GM18502 (cell line): Measurements from ENCODE around the gene TMEM150A.
A peak's percentile ranks its signal among the peaks of the same experiment; 100 is the strongest.
"Not testable (repeated sequence)": the region's sequence is repeated elsewhere in the genome, so short reads cannot be mapped to it uniquely, and the experiment has no call there.

Experiments used
- ATAC-seq: cut with Tn5 transposase; IDR thresholded peaks from one replicate; pipeline ENCODE4 v1.9.1; 2021; ENCODE audit warnings: mild to moderate bottlenecking; ENCODE audit not compliant: unreplicated experiment, poor library complexity

Gene TMEM150A, protein sequence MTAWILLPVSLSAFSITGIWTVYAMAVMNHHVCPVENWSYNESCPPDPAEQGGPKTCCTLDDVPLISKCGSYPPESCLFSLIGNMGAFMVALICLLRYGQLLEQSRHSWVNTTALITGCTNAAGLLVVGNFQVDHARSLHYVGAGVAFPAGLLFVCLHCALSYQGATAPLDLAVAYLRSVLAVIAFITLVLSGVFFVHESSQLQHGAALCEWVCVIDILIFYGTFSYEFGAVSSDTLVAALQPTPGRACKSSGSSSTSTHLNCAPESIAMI

DNA sequence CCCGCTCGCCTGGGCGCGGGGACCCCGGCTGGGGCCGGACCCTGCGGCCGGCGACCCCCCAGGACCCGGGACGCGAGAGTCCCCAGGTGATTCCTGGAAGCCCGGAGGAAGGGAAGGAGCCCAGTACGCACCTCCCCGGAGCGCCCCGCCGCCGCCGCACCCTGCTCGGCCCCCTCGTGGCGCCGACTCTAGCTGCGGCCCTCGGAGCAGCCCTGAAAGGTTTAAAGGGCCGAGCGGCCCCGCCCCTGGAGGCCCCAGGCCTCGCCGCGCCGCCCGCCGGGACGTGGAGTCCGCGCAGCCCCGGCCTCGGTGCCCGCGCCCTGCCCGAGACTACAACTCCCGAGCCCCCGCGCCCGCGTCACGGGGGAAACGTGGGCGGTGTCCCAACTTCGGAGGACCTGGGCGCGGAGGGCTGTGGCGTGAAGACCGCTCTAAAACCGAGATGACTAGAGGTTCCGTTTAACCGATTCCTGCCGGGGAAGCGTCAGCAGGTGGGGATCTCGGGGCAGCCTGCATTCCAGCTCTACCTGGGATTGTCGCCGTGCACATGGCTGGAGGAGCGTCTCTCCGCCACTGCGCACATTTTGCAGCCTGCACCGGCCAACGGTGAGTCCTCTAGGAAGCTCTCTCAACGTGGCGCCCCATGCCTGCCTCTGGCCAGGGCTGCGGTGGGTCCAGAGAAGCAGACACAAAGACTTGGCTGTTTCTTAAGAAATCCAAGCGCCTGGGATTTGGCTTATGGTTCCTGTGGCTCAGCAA is at the start of gene TMEM150A:
TSS of gene TMEM150A (minus strand) at position 223 of the 759 bp plus-strand sequence. CDS start 750 bp downstream, outside the sequence.
- ATAC-seq = peak; percentile 96

DNA sequence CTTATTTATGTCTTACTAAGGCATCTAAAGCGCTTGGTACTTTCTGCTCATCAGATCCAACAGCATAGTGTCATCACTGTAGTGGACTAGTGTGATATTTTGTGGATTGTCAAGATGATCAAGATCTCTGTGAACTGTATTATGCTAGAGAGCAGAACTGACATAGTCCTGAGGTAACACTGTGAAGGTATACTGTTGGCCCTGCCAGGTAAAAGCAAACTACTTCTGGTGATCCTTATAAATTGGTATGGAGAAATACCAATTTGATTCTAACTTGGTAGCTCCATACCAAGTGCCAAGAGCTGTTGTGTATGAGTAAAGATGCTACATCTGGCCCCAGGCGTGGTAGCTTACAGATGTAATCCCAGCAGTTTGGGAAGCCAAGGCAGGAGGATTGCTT is 49.6 kb upstream of the TMEM150A start:
- no peak for ATAC-seq

DNA sequence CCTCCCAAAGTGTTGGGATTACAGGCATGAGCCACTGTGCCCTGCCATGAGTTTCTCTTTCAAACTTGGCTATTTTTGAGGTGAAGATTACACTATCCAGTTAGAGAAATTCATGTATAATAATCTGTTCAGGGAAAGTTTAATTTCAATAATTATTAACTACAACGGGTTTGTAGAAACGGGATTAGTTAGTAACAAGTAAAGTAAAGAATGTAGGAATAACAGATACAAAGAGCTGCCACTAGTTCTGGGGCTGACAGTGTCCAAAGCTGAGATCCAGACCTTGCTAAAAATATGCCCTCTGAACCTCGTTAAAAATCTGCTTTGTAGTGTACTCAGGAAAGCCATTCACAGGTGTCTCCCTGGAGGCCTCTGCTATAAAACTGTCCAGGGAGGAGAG is 48.6 kb upstream of the TMEM150A start:
- no peak for ATAC-seq

DNA sequence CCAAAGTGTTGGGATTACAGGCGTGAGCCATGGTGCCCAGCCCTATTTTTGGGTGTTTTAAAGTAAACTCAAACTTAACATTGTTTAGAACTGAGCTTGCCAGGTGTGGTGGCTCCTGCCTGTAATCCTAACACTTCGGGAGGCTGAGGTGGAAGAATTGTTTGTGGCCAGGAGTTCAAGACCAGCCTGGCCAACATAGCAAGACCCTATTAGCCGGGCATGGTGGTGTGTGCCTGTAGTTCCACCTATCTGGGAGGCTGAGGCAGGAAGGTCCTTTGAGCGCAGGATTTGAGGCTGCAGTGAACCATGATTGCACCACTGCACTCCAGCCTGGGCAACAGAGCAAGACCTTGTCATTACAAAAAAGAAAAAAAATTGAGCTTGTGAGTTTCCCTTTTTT is 48.0 kb upstream of the TMEM150A start:
- no peak for ATAC-seq

DNA sequence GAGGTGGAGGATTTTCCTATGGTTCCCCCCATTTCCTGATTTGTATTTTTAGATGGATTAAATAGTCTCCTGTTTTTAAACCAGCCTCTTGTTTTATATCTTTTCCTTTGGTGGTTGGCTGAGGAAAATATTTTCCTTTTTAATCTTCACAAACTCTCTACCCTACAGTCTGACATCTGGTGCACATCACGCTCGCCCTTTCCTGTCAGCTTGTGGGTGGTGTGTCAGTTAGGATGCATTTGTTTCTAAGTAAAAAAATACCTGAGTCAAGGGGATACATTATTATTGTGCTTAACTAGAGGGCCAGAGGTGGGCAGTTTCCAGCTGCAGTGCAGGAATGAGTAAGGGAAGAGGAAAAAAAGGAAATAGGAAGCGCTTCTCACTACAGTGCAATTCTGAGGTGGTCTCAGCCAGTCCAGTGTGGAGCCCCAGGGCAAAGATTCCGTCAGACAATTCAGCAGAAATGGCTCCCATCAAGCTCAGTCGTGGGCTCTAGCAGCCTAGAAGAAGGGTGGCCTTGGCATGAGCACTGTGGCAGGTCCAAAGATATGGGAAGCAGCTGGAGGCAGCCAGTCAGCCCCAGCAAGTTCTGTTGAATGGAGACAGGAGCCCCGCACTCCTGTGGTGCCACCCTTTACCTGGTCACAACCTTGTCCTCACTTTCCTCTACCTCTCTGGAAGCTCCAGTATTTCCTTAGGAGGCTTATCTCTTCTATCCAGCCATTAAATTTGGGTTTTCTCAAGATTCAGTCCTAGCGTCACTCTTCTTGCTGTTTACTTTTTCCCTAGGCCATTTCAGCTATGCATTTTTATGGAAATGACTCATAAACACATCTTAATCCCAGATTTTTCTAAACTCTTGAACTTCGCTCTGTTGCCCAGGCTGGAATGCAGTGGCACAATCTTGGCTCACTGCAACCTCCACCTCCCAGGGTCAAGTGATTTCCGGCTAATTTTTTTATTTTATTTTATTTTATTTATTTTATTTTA is 47.0 kb upstream of the TMEM150A start:
- ATAC-seq = no peak

DNA sequence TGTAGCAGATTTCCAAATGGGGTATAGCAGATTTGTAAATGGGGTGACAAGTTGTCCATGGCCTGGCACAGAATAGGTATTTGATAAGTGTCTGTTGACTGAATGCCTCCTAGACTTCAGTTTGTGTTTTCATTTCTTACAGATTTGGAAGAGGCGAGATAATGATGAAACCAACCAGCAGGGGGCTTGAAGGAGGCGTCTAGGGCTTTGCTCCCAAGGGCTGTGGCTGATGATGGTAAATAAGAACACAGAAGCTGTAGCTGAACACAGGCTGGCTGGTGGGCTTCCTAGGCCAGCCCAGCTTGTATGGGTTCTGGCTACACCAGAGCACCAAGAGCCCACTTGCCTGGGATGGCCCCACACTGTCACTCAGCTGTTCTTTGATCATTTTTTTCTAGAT is 46.1 kb upstream of the TMEM150A start:
- peak; percentile 37 for ATAC-seq

DNA sequence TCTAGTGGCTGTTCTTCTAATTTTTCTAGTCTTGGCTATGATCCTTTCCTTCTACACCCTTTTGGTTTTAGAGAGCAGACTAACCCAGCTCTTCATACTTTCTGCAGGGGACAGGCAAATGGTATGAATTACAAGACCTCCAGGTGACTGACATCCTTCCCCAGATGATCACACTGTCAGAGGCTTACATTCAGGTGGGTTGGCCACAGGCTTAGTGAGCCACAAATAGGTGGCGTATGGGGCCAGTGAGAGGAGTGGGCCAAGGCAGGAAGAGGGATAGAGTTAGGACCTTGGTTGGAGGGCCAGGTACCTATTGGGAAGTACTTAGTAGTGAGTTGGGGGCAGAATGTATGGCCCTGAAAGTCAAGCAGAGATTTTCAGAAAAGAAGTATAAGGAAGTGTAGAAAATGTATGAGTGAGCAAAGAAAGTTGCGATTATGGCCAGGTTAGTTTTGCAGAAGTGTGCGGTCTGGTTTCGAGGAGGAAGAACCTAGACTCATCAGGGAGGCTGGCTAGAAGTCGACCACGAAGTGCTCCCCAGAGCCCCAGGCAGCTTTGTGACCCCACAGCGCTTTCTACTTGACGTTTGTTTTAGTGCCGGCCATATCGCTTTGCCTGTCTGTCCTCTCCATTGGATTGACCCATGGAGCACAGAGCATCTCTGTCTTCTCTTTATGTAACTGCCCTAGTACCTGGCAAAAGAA is 45.5 kb upstream of the TMEM150A start:
- ATAC-seq = peak; percentile 71

DNA sequence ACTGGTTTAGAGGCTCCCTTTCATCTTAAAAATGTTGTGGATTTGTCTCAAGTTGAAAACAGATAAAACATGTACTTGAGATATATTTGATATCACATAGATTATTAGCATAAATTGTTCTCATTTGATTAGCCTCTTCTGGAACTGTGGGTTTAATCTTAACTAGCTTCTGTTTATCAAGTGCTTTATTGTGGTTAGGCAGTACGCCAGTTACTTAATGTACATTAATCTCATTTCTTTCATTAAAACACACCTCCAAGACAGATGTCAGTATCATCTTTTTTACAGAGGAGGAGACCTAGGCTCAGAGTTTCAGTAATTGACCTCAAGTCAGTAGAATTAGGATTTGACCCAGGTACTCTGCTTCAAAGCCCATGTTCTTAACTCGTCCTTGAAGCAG is 43.7 kb upstream of the TMEM150A start:
- ATAC-seq = no peak

DNA sequence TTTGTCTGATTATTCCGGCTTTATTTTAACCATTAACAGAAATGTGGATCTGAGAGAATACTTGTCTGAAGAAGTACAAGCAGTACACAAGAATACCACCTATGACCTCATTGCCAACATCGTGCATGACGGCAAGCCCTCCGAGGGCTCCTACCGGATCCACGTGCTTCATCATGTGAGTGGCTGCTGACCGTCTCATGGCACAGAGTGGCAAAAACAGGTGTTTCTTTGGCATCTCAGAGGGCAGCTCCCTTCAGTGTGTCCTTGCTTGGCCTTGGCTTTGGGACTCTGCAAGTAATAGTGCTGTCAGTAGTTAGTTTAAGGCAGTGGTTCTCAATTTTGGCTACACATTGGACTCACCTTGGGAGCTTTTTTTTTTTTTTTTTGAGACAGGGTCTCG is 42.4 kb upstream of the TMEM150A start:
- ATAC-seq = no peak

DNA sequence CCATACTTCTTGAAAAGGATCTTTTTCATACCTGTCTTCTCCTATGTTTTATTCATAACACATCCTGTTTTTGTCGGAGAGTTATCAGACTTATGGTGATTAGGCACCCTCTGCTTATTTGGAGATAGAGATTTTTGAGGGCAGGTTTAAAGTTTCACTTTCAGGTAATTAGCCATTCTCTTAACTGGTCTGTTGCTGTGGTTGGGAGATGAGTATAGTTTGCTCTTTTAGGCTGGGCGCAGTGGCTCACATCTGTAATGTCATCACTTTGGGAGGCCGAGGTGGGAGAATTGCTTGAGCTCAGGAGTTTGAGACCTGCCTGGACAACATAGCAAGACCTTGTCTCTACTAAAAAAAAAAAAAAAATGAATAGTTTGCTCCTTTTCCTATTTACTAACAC is 40.2 kb upstream of the TMEM150A start:
- no peak for ATAC-seq

DNA sequence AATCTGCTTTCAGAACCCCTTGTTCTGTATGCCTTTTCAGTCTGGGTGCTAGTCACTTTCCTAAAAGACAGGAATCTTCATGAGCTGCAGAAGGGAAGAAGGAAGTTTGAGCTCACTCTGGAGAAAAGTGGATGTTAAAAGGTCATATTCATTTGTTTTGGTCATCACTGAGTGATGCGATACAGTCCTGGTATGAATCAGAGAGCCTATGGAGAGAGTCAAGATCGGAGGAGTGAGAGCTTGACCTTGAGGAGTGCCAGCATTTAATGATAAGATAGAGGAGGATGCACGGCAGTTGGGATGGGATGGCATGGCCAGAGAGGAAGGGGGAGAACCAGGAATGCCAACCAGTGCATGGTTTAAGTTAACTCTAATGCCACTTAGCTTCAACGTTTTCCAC is 33.1 kb upstream of the TMEM150A start:
- no peak for ATAC-seq

DNA sequence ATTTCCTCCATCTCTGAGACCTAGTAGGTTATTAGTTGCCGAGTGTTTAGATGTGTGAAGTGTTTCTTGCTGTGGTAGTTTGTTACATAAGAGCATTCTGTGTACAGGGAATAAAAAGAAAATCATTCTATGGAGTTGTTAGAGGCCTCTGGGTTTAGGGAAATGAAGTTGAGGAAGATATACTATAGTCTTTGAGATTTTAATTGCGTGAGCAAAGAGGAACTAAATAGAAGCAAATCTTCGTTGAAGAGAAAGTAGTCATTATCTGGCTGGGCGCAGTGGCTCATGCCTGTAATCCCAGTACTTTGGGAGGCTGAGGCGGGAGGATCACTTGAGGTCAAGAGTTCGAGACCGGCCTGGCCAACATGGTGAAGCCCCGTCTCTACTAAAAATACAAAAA is 32.5 kb upstream of the TMEM150A start:
- ATAC-seq = no peak

DNA sequence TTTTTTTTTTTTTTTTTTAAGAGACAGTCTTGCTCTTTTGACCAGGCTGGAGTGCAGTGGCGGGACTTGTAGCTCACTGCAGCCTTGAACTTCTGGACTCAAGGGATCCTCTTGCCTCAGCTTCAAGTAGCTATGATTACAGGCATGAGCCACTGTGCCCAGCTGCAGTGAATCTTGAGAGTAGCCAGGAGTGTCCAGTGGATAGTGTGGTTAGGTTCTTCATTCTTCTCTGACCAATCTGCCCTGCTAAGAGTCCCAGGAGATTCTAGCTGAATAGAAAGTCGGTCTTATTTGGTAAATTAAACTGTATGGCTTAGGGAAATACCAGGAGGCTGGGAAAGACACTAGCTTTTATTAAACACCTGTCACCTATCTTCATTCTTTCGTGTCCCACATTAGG is 28.8 kb upstream of the TMEM150A start:
- ATAC-seq = no peak

DNA sequence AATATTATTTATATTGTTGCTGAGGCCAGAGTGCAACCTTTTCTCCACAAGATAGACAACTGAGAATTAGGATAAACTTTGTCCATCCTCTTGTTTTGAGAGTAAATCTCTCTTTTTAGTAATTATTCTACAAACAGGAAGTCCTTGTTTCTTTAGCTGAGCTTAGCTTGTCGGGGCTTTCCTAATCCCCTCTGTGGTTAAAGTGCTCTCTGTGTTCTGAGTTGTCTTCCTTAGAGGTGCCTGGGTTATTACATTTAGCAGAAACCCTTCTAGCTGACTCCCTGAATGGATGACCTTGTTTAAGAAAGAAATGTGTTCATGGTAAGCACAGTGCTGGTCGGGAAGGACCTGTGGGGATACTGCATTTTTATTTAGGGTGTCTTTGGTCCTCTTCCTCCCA is 26.2 kb upstream of the TMEM150A start:
- peak; percentile 79 for ATAC-seq

DNA sequence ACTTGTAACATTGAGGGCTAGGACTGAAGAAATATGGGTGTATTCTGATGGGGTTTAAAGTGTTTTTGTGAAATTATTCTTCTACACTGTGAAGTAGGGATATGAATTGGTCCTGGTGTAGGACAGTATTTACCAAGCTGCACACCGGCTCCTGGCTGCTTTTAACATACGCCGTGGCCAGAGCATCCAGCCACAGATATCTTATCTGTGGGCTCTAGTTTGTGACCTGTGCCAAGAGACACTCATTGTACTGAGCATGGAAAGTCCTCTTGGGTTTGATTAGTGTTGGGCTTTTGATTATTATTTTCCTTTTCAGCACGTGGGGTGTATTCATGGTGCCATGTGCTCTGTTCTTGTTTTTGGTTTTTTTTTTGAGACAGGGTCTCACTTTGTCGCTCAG is 21.5 kb upstream of the TMEM150A start:
- ATAC-seq = no peak

DNA sequence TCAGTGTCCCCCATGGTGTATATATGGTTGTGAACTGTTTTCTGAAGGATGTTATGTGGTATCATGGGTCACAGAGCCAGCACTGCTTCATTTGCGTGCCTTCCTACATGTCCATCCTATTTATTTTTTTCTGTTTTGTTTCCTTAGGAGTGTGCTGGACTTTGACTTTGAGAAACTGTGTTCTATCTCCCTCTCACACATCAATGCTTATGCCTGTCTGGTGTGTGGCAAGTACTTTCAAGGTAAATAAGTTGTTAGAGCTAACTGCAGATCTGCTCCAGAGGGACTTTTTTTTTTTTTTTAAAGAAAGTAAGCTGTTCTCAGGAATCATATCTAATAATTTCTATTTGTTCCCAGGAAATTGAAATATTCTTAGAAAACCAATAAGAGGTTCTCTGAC is 18.8 kb upstream of the TMEM150A start:
- ATAC-seq = no peak

DNA sequence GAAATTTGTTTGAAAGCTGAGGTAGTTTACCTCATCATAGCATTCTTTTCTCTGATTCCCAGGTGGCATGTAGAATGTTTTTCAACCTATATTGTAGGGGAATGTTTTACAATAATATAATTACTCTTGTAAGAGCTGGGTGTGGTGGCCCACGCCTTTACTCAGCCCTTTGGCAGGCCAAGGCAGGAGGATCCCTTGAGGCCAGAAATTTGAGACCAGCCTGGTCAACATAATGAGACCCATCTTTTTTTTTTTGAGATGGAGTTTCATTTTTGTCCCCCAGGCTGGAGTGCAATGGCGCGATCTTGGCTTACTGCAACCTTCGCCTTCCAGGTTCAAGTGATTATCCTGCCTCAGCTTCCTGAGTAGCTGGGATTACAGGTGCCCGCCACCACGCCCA is 17.1 kb upstream of the TMEM150A start:
- no peak for ATAC-seq

DNA sequence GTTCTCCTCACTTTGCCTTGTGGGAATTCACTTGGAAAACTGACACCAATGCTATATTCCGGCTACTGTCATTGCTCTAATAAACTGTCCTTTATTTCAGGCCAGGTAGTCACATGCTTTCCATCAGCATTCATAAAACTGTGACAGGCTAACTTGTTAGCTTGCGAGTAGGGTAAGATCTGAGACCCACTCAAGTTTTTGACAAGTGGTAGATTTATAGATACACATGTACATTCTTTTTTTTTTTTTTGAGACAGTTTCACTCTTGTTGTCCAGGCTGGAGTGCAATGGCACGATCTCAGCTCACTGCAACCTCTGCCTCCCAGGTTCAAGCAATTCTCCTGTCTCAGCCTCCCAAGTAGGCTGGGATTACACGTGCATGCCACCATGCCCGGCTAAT is 15.2 kb upstream of the TMEM150A start:
- ATAC-seq = not testable (repeated sequence)

DNA sequence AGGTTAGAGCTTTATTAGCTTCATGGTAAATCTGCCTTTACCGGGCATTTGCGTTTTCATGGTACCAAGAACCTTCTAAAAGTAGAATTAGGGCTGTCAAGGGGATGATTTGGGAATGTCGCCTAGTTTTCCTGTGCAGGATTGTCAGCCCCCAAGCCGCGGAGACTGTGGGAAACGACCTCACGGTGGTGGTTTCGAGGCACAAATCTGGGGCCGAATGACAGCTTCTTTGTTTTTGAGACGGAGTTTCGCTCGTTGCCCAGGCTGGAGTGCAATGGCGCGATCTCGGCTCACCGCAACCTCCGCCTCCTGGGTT is 12.9 kb upstream of the TMEM150A start:
- no peak for ATAC-seq

DNA sequence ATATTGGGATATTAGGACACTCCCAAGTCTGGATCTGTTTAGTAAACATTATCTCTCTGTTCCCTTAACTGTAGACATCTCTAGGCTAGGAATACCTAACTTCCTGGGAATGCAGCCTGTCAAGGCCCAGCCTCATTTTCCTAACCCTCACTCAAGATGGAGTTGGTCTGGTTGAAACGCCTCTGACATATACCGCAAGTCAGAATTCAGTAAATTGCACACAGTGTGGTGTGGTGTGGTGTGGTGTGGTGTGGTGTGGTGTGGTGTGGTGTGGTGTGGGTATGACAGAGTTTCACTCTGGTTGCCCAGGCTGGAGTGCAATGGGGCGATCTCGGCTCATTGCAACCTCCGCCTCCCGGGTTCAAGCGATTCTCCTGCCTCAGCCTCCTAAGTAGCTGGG is 12.3 kb upstream of the TMEM150A start:
- ATAC-seq = not testable (repeated sequence)
